Spleen (tissue), 7 donors: ENCODE data around the gene DPPA5.

Experiments
- CTCF ChIP-seq, 11 experiments: fragments of 200-600 bp in 7 of 11; fragments of 450-650 bp in 4 of 11; sonication (generic) in 4 of 11; IDR thresholded peaks in 8 of 11; conservative IDR thresholded peaks in 3 of 11; 1 replicate in 7 of 11; 2 replicates in 4 of 11; pipeline versions ENCODE4 v1.4.0 to v1.8.0; 2016 to 2021; ENCODE audit warnings: antibody characterized with exemption in 11 of 11, inconsistent platforms in 4 of 11, mild to moderate bottlenecking in 1 of 11
- POLR2A ChIP-seq, 3 donors: fragments of 450-650 bp; IDR thresholded peaks; one replicate each; pipeline ENCODE4 v1.5.1; 2017; ENCODE audit warnings: antibody characterized with exemption in 3 of 3, mild to moderate bottlenecking in 1 of 3
- POLR2AphosphoS5 ChIP-seq, 3 donors: sonication (generic); formaldehyde crosslinking; IDR thresholded peaks; one replicate each; pipeline ENCODE4 v1.5.1; 2017; ENCODE audit warnings: antibody characterized with exemption in 3 of 3
- donor health status: DM: no; HTN: no; CAD: no; lungs with moderate emphysema.
- donor health status: DM: no; HTN: no; CAD: no.
- donor health status: DM: no; HTN: no; CAD: no.

GRCh38 chr6:73388800-73389512 lies 34.9 kb upstream of the DPPA5 start:
- TF ChIP-seq POLR2AphosphoS5 (IDR thresholded peaks at IDR 0.05) (peak in 1 of 3 donors; percentile 38), CTCF (IDR thresholded peaks at IDR 0.05 in 8 of 11, conservative IDR thresholded peaks at IDR 0.05 in 3 of 11) (peak in 9 of 11 experiments; percentile 12 to 51 (median 39)), POLR2A (IDR thresholded peaks at IDR 0.05) (no peak)
